K562 (cell line): ENCODE data around the gene EEF1A1. TPM values are rescaled to one million over a fixed set of nuclear protein-coding genes. Genes with fewer than 3 reads are reported as not detected.

Source experiments
- BCOR ChIP-seq: fragments of 450-650 bp; IDR thresholded peaks from 2 replicates; pipeline ENCODE4 v1.6.1; 2016
- BRCA1 ChIP-seq, 2 experiments: fragments of 450-650 bp in 1 of 2; sonication (generic) in 1 of 2; formaldehyde crosslinking in 1 of 2; IDR thresholded peaks; 2 replicates each; pipeline versions ENCODE4 v1.5.0 to v1.6.1; 2017 to 2020; ENCODE audit warnings: mild to moderate bottlenecking in 1 of 2, missing genetic modification reagents in 1 of 2
- CCAR2 ChIP-seq: fragments of 200-400 bp; formaldehyde crosslinking; IDR thresholded peaks from 2 replicates; pipeline ENCODE4 v1.6.1; 2017; ENCODE audit warnings: mild to moderate bottlenecking, low read depth, low read length
- E2F3 ChIP-seq: fragments of 250-450 bp; sonication (Bioruptor Pico); IDR thresholded peaks from 2 replicates; pipeline ENCODE4 v1.4.0; 2020; ENCODE audit warnings: mild to moderate bottlenecking
- ERF ChIP-seq: fragments of 450-650 bp; formaldehyde crosslinking; IDR thresholded peaks from 2 replicates; pipeline ENCODE4 v1.4.0; 2020; ENCODE audit warnings: mild to moderate bottlenecking, mixed read lengths
- ETV1 ChIP-seq: fragments of 450-650 bp; conservative IDR thresholded peaks from 2 replicates; pipeline ENCODE4 v1.6.1; 2016; ENCODE audit warnings: missing genetic modification characterization, control low read depth, low read depth, missing compliant biosample characterization
- FOXO4 ChIP-seq: fragments of 450-650 bp; formaldehyde crosslinking; IDR thresholded peaks from 2 replicates; pipeline ENCODE4 v1.4.0; 2020; ENCODE audit warnings: mild to moderate bottlenecking, moderate library complexity
- KLF10 ChIP-seq: fragments of 250-450 bp; sonication (Bioruptor Pico); IDR thresholded peaks from 2 replicates; pipeline ENCODE4 v1.6.1; 2021; ENCODE audit warnings: matching md5 sums
- KLF6 ChIP-seq: fragments of 250-450 bp; sonication (Bioruptor Pico); IDR thresholded peaks from 2 replicates; pipeline ENCODE4 v1.4.0; 2020; ENCODE audit warnings: mild to moderate bottlenecking, moderate library complexity, borderline replicate concordance
- MAFF ChIP-seq: IDR thresholded peaks from 2 replicates; pipeline ENCODE4 v1.6.1; 2012; ENCODE audit warnings: low read length, improper control_type of control experiment
- MAFG ChIP-seq: fragments of 450-650 bp; conservative IDR thresholded peaks from 2 replicates; pipeline ENCODE4 v1.6.1; 2016; ENCODE audit warnings: missing genetic modification characterization, missing compliant biosample characterization
- MEF2A ChIP-seq: IDR thresholded peaks from 2 replicates; pipeline ENCODE4 v1.6.1; 2011; ENCODE audit warnings: low read depth, mild to moderate bottlenecking, low read length, moderate library complexity; ENCODE audit not compliant: control insufficient read depth
- NFRKB ChIP-seq: fragments of 450-650 bp; IDR thresholded peaks from 2 replicates; pipeline ENCODE4 v1.6.1; 2016; ENCODE audit warnings: low read depth
- OTX1 ChIP-seq: fragments of 450-650 bp; formaldehyde crosslinking; IDR thresholded peaks from 2 replicates; pipeline ENCODE4 v1.4.0; 2022; ENCODE audit warnings: mild to moderate bottlenecking
- POLR2H ChIP-seq: IDR thresholded peaks from 2 replicates; pipeline ENCODE4 v1.6.1; 2016; ENCODE audit warnings: missing genetic modification characterization, low read depth, mild to moderate bottlenecking, control low read depth, missing compliant biosample characterization, moderate library complexity
- PTTG1 ChIP-seq: fragments of 450-650 bp; IDR thresholded peaks from 2 replicates; pipeline ENCODE4 v1.6.1; 2016; ENCODE audit warnings: low read depth, mild to moderate bottlenecking, missing genetic modification characterization, missing compliant biosample characterization
- SOX6 ChIP-seq: fragments of 450-650 bp; IDR thresholded peaks from 2 replicates; pipeline ENCODE4 v1.6.1; 2014; ENCODE audit warnings: mild to moderate bottlenecking
- TARDBP ChIP-seq: fragments of 450-650 bp; IDR thresholded peaks from 2 replicates; pipeline ENCODE4 v1.6.1; 2016
- XRCC5 ChIP-seq: fragments of 200-400 bp; formaldehyde crosslinking; IDR thresholded peaks from 2 replicates; pipeline ENCODE4 v1.6.1; 2017; ENCODE audit warnings: low read depth, mild to moderate bottlenecking, low read length
- ZBTB1 ChIP-seq: sonication (generic); formaldehyde crosslinking; IDR thresholded peaks from 2 replicates; pipeline ENCODE4 v1.8.1; 2023; ENCODE audit warnings: missing genetic modification reagents, low read depth, mild to moderate bottlenecking, borderline replicate concordance
- ZNF174 ChIP-seq: fragments of 250-450 bp; sonication (Bioruptor Pico); IDR thresholded peaks from 2 replicates; pipeline ENCODE4 v1.4.0; 2020; ENCODE audit warnings: mild to moderate bottlenecking
- ZNF224 ChIP-seq: sonication (generic); formaldehyde crosslinking; IDR thresholded peaks from 2 replicates; pipeline ENCODE4 v1.8.0; 2022; ENCODE audit warnings: mild to moderate bottlenecking, missing genetic modification reagents
- ZNF24 ChIP-seq: fragments of 450-650 bp; IDR thresholded peaks from 2 replicates; pipeline ENCODE4 v1.6.1; 2016
- ZNF507 ChIP-seq: conservative IDR thresholded peaks from 2 replicates; pipeline ENCODE4 v1.6.1; 2017; ENCODE audit warnings: missing genetic modification characterization, missing compliant biosample characterization
- ZNF780A ChIP-seq: fragments of 250-450 bp; sonication (Bioruptor Pico); IDR thresholded peaks from 2 replicates; pipeline ENCODE4 v1.5.0; 2021; ENCODE audit warnings: mild to moderate bottlenecking
- polyA plus RNA-seq, 8 experiments: library from polyadenylated mRNA; depleted of rRNA in 4 of 8; stranded (reverse) in 5 of 8; unstranded in 3 of 8; fragments of >200 nt; fragmentation: Nextera tagmentation in 2 of 8; fragmentation: Illumina TruSeq in 1 of 8; extraction: Ambion mirVana in 2 of 8; extraction: Trizol in 1 of 8; gene quantifications; 2 replicates each; pipeline versions ENCODE4 v1.2.1 to v1.2.3, GENCODE V29; 2011 to 2014; ENCODE audit warnings: inconsistent platforms in 1 of 8, missing spikeins in 1 of 8
- total RNA-seq, 7 experiments: library from RNA; depleted of rRNA in 6 of 7; stranded (reverse); fragments of >200 nt in 6 of 7; fragmentation: Illumina TruSeq in 2 of 7; extraction: Trizol in 2 of 7; gene quantifications; 2 replicates each; pipeline versions ENCODE4 v1.2.1 to v1.2.3, GENCODE V29; 2011 to 2021; ENCODE audit warnings: low replicate concordance in 1 of 7
- TF ChIP-seq, protein P1 (sequence below): fragments of 250-450 bp; sonication (Bioruptor Pico); IDR thresholded peaks from 2 replicates; pipeline ENCODE4 v1.8.0; 2022; ENCODE audit warnings: inconsistent platforms

Gene EEF1A1
- total and polyA plus RNA-seq, 9 of the 15 experiments (the other 6 are each of a cell fraction or from before 2014, with no cell fraction given) = 6,453 to 17,323 (median 11,082) TPM

DNA sequence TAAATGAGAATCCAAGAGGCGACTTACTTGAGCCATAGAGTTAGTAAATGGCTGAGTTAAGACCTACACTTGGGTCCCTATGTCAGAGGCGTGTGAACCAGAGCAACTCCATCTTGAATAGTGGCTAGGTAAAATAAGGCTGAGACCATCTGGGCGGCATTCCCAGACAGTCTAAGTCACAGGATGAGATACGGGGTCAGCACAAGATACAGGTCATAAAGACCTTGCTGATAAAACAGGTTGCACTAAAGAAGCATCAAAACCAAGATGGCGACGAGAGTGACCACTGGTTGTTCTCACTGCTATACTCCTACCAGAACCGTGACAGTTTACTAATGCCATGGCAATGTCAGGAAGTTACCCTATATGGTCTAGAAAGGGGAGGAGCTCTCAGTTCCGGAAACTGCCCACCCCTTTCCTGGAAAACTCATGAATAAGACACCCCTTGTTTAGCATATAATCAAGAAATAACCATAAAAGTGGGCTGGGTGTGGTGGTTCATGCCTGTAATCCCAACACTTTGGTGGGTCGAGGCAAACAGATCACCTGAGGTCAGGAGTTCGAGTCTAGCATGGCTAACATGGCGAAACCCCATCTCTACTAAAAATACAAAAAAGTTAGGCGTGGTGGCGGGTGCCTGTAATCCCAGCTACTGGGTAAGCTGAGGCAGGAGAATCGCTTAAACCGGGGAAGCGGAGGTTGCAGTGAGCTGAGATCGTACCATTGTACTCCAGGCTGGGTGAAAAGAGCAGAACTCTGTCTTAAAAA is 43.9 kb upstream of the EEF1A1 start (continued):
- no peak for TF ChIP-seq SOX6
- peak; percentile 95 for TF ChIP-seq ZNF174 (CRISPR knock-in tag)
- peak; percentile 78 for TF ChIP-seq MAFG
- TF ChIP-seq ZNF224 (CRISPR knock-in tag) = no peak
- TF ChIP-seq PTTG1 (tag) = peak; percentile 100
- no peak for TF ChIP-seq XRCC5
- TF ChIP-seq TARDBP = no peak
- no peak for TF ChIP-seq MAFF
- no peak for TF ChIP-seq ZBTB1 (CRISPR knock-in tag)
- TF ChIP-seq ETV1 (tag) = peak; percentile 97
- TF ChIP-seq BCOR = peak; percentile 87
- TF ChIP-seq, protein P1, sequence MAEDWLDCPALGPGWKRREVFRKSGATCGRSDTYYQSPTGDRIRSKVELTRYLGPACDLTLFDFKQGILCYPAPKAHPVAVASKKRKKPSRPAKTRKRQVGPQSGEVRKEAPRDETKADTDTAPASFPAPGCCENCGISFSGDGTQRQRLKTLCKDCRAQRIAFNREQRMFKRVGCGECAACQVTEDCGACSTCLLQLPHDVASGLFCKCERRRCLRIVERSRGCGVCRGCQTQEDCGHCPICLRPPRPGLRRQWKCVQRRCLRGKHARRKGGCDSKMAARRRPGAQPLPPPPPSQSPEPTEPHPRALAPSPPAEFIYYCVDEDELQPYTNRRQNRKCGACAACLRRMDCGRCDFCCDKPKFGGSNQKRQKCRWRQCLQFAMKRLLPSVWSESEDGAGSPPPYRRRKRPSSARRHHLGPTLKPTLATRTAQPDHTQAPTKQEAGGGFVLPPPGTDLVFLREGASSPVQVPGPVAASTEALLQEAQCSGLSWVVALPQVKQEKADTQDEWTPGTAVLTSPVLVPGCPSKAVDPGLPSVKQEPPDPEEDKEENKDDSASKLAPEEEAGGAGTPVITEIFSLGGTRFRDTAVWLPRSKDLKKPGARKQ = peak; percentile 99
- TF ChIP-seq OTX1 (CRISPR knock-in tag) = peak; percentile 99
- peak; percentile 91 for TF ChIP-seq KLF10 (CRISPR knock-in tag)
- peak; percentile 100 for TF ChIP-seq KLF6 (CRISPR knock-in tag)
- peak; percentile 93 for TF ChIP-seq POLR2H
- TF ChIP-seq FOXO4 (CRISPR knock-in tag) = peak; percentile 99
- peak; percentile 92 for TF ChIP-seq NFRKB
- peak; percentile 99 for TF ChIP-seq E2F3 (CRISPR knock-in tag)
- TF ChIP-seq MEF2A = no peak
- TF ChIP-seq ERF (CRISPR knock-in tag) = peak; percentile 100
- no peak for TF ChIP-seq BRCA1 (IDR thresholded peaks at IDR 0.05)
- no peak for TF ChIP-seq BRCA1 (CRISPR knock-in tag; IDR thresholded peaks at IDR 0.05)
- TF ChIP-seq ZNF24 = no peak
- peak; percentile 90 for TF ChIP-seq ZNF780A (CRISPR knock-in tag)
- TF ChIP-seq ZNF507 = peak; percentile 85
- no peak for TF ChIP-seq CCAR2
